ENCODE results near the gene DDX19B.
A peak's percentile ranks its signal among the peaks of the same experiment; 100 is the strongest.

Gene DDX19B

DNA sequence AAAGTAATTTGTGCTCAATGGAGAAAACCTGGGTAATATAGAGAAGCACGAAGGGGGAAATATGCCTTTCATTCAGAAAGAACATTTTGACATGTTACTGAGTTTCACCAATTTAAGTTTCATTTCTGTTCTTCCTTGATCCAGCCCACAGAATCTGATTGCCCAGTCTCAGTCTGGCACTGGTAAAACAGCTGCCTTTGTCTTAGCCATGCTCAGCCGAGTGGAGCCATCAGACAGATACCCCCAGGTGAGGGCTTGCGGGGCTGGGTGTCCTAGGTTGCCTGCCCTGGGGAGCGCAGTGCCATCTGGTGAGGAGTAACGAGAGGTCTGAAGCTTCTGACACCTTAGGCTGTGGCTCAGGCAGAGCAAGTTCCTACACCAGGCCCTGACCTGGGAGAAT, 65.4 kb downstream of the DDX19B start:
- FAIRE-seq = no peak

DNA sequence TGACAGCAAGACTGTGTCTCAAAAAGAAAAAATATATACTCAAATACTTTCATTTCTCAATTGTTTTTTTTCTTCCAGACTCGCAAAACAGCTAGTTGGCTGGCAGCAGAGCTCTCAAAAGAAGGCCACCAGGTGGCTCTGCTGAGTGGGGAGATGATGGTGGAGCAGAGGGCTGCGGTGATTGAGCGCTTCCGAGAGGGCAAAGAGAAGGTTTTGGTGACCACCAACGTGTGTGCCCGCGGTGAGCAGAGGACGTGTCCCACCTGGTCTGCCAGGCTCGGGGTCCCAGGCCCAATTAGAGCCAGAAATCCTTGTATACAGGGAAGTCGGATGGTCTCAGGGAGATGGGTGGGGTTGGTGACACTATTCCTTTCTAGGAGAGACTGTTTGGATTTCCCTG, 71.2 kb downstream of the DDX19B start:
- FAIRE-seq = peak; percentile 84

DNA sequence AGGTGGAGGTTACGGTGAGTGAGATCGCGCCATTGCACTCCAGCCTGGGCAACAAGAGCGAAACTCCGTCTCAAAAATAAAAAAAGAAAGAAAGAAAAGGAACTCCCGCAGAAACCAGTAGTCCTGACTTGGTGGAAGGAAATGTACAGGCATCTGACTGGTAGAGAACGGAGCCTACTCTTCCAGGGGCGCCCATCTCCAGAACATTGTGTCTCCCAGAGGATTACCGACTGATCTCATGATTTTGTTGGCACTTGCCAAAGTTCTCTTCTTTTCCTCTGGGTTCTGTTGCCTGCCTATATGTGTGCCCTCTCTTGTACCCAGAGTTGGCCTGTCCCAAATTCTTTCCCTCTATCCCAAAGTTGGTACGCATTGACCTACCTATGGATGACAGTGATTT, 71.9 kb downstream of the DDX19B start:
- no peak for FAIRE-seq

GRCh38 chr16:70372921-70373728, 74.1 kb downstream of the DDX19B start:
- FAIRE-seq = no peak

DNA sequence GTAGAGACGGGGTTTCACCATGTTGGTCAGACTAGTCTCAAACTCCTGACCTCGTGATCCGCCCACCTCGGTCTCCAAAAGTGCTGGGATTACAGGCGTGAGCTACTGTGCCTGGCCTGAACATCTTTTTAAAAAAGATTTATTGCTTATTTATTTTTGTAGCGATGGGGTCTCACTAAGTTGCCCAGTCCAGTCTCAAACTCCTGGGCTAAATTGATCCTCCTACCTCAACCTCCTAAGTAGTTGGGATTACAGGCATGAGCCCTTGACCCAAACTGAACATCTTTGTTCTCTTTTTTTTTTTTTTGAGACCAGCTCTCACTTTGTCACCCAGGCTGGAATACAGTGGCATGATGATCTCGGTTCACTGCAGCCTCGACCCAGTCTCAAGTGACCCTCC, 75.2 kb downstream of the DDX19B start:
- no peak for FAIRE-seq

DNA sequence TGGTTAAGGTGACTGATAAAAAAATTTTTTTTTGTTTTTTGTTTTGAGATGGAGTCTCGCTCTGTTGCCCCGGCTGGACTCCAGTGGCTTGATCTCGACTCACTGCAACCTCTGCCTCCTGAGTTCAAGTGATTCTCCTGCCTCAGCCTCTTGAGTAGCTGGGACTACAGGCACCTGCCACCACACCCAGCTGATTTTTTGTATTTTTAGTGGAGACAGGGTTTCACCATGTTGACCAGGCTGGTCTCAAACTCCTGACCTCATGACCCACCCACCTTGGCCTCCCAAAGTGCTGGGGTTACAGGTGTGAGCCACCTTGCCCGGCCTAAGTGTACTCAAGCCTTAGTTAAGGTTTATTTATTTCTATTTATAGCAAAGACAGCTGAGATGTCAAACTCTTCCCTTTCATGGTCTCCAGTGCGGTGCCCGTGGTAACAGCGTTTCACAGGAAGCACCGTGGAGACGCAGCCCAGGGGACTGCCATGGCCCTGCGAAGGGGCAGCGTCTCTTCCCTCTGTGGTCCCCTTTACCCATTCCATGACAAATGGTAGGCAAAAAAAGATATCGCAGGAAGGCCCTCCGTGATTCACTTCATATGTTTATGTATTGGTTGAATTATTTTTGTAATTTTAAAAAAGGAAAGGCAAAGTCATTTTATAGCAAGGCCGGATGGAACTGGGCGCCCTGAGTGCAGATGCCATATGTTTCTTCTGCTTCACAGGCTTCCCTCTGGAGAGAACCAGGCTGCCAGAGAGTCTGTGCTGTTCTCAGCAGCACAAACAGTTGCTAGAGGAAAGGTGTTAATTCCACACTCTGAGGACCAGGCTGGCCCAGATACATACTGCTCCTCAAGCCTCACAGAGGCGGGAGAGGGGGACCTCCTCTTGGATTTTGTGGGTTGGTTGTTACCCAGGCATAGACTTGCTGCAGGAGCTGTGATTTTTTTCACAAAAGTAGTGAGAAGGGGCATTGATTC, 76.9 kb downstream of the DDX19B start:
- no peak for FAIRE-seq

GRCh38 chr16:70377782-70378181, 78.8 kb downstream of the DDX19B start:
- FAIRE-seq = no peak

DNA sequence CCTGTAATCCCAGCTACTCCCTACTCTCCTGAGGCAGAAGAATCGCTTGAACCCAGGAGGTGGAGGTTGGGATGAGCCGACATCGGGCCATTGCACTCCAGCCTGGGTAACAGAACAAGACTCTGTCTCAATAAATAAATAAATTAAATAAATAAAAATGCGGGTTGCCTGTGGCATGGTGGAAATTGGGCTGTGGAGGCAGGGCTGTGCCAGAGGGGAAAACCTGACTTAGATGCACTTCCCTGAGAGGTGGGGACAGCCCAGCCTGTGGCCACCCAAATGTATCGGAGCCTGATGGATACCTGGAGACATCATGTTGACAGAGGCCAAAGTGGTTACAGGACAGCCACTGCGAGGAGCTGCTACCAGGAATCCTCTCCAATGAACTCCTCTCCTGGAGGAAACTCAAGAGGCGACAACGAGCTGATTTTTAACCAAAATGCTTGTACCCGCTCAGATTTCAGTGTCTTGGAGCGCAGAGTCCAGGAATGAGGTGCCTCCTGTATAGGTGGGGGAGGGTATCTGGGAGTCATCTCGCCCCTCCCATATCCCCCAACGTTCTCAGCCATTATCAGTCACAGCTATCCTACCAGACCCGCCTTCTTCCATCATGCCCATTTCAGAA, 80.0 kb downstream of the DDX19B start:
- FAIRE-seq = no peak

GRCh38 chr16:70380248-70380918, 81.4 kb downstream of the DDX19B start:
- no peak for FAIRE-seq

- peak; percentile 99 for FAIRE-seq
These were observed 82.1 kb downstream of the DDX19B start for GRCh38 chr16:70380919-70381603.

DNA sequence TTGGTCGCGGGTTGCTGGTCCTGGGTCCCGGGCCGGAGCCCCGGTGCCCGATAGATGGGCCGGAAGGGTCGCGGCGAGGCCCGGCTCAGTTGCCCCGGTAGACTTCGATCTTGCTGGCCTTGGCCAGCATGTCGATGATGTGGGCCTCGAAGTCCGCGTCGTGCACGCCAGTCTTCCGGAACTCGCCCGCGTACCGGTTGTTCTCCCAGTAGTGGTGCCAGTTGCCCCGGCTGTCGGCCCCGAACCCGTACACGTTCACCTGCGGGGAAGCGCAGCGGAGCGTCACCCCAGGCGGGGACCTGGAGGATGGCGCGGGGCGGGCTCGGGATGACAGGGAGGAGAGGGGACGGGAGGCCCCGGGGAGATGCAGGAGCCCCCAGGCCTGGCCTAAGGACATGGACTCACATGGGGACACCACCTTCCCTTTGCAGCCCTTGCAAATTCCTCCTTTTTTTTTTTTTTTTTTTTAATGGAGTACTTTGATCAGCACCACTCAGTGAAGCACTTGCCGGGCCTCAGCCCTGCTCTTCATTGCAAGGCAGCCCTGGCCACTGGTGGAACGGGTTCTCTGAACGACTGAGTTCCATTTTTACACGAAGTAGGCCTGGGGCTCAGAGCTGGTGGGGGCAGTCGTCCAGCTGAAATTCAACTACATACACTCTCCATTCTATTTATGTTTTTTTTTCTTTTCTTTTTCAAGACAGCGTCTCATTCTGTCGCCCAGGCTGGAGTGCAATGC, 82.8 kb downstream of the DDX19B start:
- FAIRE-seq = no peak

- FAIRE-seq = no peak
These were observed 84.5 kb downstream of the DDX19B start for GRCh38 chr16:70383421-70383960.

Measured in G401.6 (cell line).